Body of pancreas (tissue), 4 donors: ENCODE results near the gene IL17F. TPM values are rescaled to one million over a fixed set of nuclear protein-coding genes. Genes with fewer than 3 reads are reported as not detected.

Experiments used
- ATAC-seq: fragments of 150-250 bp; one replicate; pipeline ENCODE4 v1.9.1; 2016
- DNase-seq, 4 donors: peaks; one replicate each; pipeline ENCODE4 v3.0.0-alpha.2; 2019
- H3K27ac ChIP-seq, 4 donors: fragments of 200-600 bp; sonication (generic); 1 replicate in 3 of 4; 2 replicates in 1 of 4; pipeline versions ENCODE4 v1.5.1 to v1.6.1; 2016 to 2019; ENCODE audit warnings: mild to moderate bottlenecking in 1 of 4, mixed read lengths in 1 of 4, moderate library complexity in 1 of 4
- H3K27me3 ChIP-seq, 2 donors: fragments of 200-600 bp; sonication (generic); one replicate each; pipeline ENCODE4 v1.6.0; 2016; ENCODE audit warnings: mild to moderate bottlenecking in 1 of 2
- H3K36me3 ChIP-seq, 2 donors: fragments of 200-600 bp; sonication (generic); replicated peaks in 1 of 2; 2 replicates each; pipeline ENCODE4 v1.5.1; 2016; ENCODE audit warnings: low read depth in 2 of 2; ENCODE audit not compliant: insufficient read depth in 1 of 2
- H3K4me1 ChIP-seq: fragments of 200-600 bp; sonication (generic); one replicate; pipeline ENCODE4 v1.6.0; 2016
- H3K4me3 ChIP-seq, 2 donors: fragments of 200-600 bp; sonication (generic); 1 replicate in 1 of 2; 2 replicates in 1 of 2; pipeline ENCODE4 v1.5.1; 2016 to 2019
- H3K9me3 ChIP-seq, 3 donors: fragments of 200-600 bp; sonication (generic); 1 replicate in 2 of 3; 2 replicates in 1 of 3; pipeline ENCODE4 v1.5.1; 2016
- POLR2A ChIP-seq, 3 donors: fragments of 450-650 bp; IDR thresholded peaks; one replicate each; pipeline ENCODE4 v1.6.1; 2016; ENCODE audit warnings: antibody characterized with exemption in 3 of 3, mild to moderate bottlenecking in 2 of 3
- WGBS, 2 donors: methylation state at CpG; one replicate each; pipeline ENCODE4 v1.1.5; 2017; 5-methylcytosine and 5-hydroxymethylcytosine counted together
- intact Hi-C: fragments of 100-400 bp; cut with DNase I; formaldehyde crosslinking; loops from one replicate; pipeline ENCODE4 v1.15.1; 2023
- total RNA-seq, 2 donors: library from RNA; depleted of rRNA; stranded (reverse); fragments of >200 nt; gene quantifications; one replicate each; pipeline ENCODE4 v1.1.0, GENCODE V29; 2016
- TF ChIP-seq, protein P1 (sequence below), 7 experiments: fragments of 450-650 bp in 4 of 7; fragments of 200-600 bp in 3 of 7; sonication (generic) in 3 of 7; IDR thresholded peaks; one replicate each; pipeline ENCODE4 v1.5.1; 2016 to 2019; ENCODE audit warnings: antibody characterized with exemption in 7 of 7

IL17F gene
- total RNA-seq, 2 donors from 2014 or later, result not detected

DNA sequence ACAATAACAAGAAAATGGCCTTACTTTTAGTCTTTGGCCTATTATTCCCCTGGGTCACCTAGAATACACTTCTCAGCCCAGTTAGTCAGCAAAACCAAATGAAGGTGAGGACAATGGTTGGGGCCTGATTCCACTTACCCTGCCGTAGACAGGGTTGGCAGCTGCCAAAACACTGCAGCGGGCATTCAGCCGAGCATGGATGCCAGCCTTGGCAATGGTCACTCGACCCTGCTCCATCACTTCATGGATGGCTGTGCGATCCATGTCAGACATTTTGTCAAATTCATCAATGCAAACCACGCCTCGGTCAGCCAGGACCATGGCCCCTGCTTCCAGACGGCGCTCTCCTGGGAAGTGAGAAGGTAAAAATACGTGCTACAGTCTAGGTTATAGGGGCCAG lies 31.8 kb upstream of the IL17F start:
- no peaks in the 10 kb centered on the region for H3K27me3 ChIP-seq
- ATAC-seq, result no peak
- intact Hi-C loops, result no loop called here
- no peak overlapping the region for H3K27ac ChIP-seq
- WGBS, 2 donors, result 90 to 93% methylated on average over 9 to 10 of the region's 10 CpGs
- TF ChIP-seq, protein P1, sequence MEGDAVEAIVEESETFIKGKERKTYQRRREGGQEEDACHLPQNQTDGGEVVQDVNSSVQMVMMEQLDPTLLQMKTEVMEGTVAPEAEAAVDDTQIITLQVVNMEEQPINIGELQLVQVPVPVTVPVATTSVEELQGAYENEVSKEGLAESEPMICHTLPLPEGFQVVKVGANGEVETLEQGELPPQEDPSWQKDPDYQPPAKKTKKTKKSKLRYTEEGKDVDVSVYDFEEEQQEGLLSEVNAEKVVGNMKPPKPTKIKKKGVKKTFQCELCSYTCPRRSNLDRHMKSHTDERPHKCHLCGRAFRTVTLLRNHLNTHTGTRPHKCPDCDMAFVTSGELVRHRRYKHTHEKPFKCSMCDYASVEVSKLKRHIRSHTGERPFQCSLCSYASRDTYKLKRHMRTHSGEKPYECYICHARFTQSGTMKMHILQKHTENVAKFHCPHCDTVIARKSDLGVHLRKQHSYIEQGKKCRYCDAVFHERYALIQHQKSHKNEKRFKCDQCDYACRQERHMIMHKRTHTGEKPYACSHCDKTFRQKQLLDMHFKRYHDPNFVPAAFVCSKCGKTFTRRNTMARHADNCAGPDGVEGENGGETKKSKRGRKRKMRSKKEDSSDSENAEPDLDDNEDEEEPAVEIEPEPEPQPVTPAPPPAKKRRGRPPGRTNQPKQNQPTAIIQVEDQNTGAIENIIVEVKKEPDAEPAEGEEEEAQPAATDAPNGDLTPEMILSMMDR (IDR thresholded peaks at IDR 0.05), result no peak
- TF ChIP-seq POLR2A (IDR thresholded peaks at IDR 0.05), result no peak
- no peaks in the 10 kb centered on the region for H3K4me1 ChIP-seq
- no peak for DNase-seq
- no peaks in the 10 kb centered on the region for H3K9me3 ChIP-seq
- H3K36me3 ChIP-seq, result peaks cover 0 to 29% of the 10 kb centered on the region in 2 donors
- H3K4me3 ChIP-seq, result no peak overlapping the region

DNA sequence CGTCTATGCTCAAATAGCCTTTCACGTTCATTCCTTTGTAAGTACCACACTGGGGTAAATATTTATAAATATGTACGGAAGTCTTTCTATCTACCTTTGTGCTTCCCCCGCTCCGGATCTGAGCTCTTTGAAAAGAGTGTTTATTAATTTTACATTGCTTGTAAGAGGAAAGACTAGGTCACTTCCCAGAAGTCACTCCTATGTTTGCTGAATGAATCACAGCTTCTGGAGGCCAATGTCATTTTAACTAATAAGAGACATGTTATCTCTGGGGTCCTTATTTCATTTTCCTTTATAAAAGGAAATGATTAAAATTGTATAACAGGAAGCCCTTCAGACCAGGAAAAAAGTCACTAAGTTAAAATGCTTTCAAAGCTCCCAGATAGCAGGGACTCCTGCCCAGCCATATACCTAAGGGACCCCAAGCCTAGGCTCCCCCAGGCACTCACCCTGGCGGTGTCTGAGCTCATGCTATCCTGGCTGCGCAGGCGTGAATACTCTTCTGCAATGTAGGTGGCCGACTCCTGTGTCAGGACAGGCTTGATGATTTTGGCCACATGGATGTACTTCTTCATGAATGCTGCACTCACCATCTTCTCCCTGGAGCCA lies 27.7 kb upstream of the IL17F start:
- Histone ChIP-seq H3K4me3 (no peak overlapping the region), H3K36me3 (peaks cover 0 to 15% of the 10 kb centered on the region in 2 donors), H3K9me3 (no peaks in the 10 kb centered on the region), H3K27ac (peak overlapping the region in 1 of 4 donors; percentile 1), H3K4me1 (no peaks in the 10 kb centered on the region), H3K27me3 (no peaks in the 10 kb centered on the region)
- WGBS, 2 donors, result 86 to 93% methylated on average over 9 of the region's 9 CpGs
- TF ChIP-seq, protein P1 (IDR thresholded peaks at IDR 0.05), result no peak
- no peak for TF ChIP-seq POLR2A (IDR thresholded peaks at IDR 0.05)
- no peak for DNase-seq
- intact Hi-C loops, result no loop called here
- ATAC-seq, result no peak

DNA sequence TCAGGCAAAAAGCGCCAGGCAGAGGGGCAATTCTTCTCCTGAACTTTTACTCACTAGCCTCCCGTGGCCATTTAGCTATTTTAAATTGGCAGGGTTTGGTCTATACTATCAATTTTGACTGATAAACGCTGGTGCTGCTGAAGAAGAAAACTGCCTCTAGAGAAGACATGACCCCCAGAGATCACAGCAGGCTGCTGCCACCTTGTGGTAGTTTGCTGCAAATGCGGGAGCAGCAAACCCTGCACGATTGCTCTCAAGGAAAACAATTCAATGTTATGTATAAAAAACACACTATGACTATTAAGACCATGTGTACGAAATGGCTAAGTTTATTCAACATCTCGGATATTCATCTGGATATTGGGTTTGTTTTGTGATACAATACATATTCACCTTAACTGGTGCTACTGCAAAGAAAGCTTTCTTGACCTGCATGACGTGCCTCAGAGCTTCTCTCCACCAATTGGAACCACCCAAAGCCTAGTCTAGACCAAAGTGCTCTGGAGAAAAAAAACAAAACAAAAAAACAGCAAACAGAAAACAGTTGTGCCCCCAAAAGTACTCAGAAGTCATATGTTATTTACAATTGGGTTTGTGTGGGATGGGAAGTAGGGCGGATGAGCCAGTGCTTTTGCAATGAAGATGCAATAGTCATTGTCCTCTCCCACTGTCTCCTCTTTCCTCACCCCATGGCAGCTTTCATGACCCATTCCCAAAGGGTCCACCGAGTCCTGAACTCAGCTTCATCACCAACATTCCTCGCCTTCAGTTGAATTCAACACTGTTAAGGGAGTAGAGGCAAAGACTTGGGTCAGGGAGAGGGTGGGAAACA lies 19.6 kb upstream of the IL17F start:
- TF ChIP-seq, protein P1 (IDR thresholded peaks at IDR 0.05), result peak; percentile 75 to 95 (median 79)
- TF ChIP-seq POLR2A (IDR thresholded peaks at IDR 0.05), result no peak
- intact Hi-C loops, result no loop called here
- no peak overlapping the region for H3K4me3 ChIP-seq
- DNase-seq (peak; percentile 52 to 65 (median 58)), ATAC-seq (peak; percentile 74)
- WGBS, 2 donors, result 43 to 45% methylated on average over 11 of the region's 11 CpGs
- H3K9me3 ChIP-seq, result no peaks in the 10 kb centered on the region
- no peaks in the 10 kb centered on the region for H3K27me3 ChIP-seq
- H3K27ac ChIP-seq, result no peak overlapping the region
- no peaks in the 10 kb centered on the region for H3K4me1 ChIP-seq
- H3K36me3 ChIP-seq, result peaks cover 0 to 19% of the 10 kb centered on the region in 2 donors

DNA sequence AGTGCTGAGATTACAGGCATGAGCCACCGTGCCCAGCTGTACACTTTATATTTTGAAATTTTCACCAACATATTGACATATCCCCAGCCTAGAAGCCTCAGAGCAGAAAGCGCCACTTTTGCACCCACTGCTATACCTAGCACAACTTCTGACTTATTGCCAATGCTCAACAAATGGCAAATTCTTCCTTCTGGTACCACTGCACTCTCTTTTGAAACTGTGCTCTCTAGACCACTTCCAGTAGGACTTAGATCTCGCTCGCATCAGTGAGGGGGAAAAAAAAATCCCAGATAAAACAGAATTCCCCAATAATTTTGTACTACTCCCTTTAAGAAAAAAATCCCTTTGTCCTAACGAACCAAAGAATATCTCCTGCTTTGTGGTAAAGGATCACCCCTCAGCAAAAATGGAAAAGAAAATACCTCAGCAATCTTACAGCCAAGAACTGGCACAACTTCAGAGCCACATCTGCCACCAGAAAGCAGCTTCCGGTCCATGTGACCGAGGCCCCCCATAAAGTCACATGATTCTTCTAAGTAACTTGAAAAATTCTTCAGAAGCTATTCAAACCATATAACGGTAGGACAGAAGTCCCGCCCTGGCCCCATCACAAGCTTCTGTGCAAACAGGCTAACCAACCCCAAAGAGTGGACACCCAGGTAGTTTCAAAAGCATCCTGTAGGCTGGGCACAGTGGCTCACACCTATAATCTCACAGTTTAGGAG lies 18.5 kb upstream of the IL17F start:
- Histone ChIP-seq H3K4me3 (no peak overlapping the region), H3K27me3 (no peaks in the 10 kb centered on the region), H3K4me1 (no peaks in the 10 kb centered on the region), H3K27ac (no peak overlapping the region), H3K9me3 (no peaks in the 10 kb centered on the region), H3K36me3 (peaks cover 0 to 15% of the 10 kb centered on the region in 2 donors)
- no peak for ATAC-seq
- intact Hi-C loops, result no loop called here
- no peak for DNase-seq
- 83 to 86% methylated on average over 9 of the region's 9 CpGs for WGBS, 2 donors
- no peak for TF ChIP-seq POLR2A (IDR thresholded peaks at IDR 0.05)
- TF ChIP-seq, protein P1 (IDR thresholded peaks at IDR 0.05), result no peak
